Right cardiac atrium (tissue), 5 donors: ENCODE measurements around the gene SNTG2. TPM values are rescaled to one million over a fixed set of nuclear protein-coding genes. Genes with fewer than 3 reads are reported as not detected.

Experiments used
- ATAC-seq, 2 donors: fragments of 200-7000 bp; cut with Tn5 transposase; one replicate each; pipeline versions ENCODE4 v1.8.0 to v1.9.1; 2020; ENCODE audit warnings: moderate library complexity in 2 of 2, mild to moderate bottlenecking in 1 of 2
- DNase-seq, 3 donors: peaks; one replicate each; pipeline ENCODE4 v3.0.0-alpha.2; 2020
- H3K27ac ChIP-seq: one replicate; pipeline ENCODE4 v1.5.1; 2013; ENCODE audit warnings: mild to moderate bottlenecking, low read length, control low read depth, moderate library complexity
- H3K27me3 ChIP-seq: one replicate; pipeline ENCODE4 v1.6.1; 2013; ENCODE audit not compliant: control insufficient read depth, insufficient read depth
- H3K4me1 ChIP-seq: one replicate; pipeline ENCODE4 v1.6.1; 2013; ENCODE audit warnings: low read length; ENCODE audit not compliant: control insufficient read depth, insufficient read depth
- H3K4me3 ChIP-seq: one replicate; pipeline ENCODE4 v1.5.1; 2013; ENCODE audit warnings: low read length, control low read depth
- H3K9me3 ChIP-seq: one replicate; pipeline ENCODE4 v1.6.1; 2013; ENCODE audit warnings: low read length; ENCODE audit not compliant: control insufficient read depth
- WGBS: extraction: QIAGEN DNeasy Blood & Tissue Kit; methylation state at CpG from one replicate; pipeline ENCODE4 v1.1.7; 2013; 5-methylcytosine and 5-hydroxymethylcytosine counted together
- intact Hi-C, 4 donors: fragments of 100-400 bp; cut with DNase I; formaldehyde crosslinking; loops; one replicate each; pipeline versions ENCODE4 v1.11.0 to v1.14.0; 2022 to 2023
- polyA plus RNA-seq: library from polyadenylated mRNA; stranded (reverse); fragments of 200-250 nt; gene quantifications from one replicate; pipeline ENCODE4 v1.2.3, GENCODE V29; 2013
- total RNA-seq, 4 donors: library from RNA; stranded (reverse); fragmentation: NEBNext Ultra II Directional; extraction: Animal tissue kit (Norgen Biotek cat#: 25700); gene quantifications; one replicate each; pipeline ENCODE4 v1.2.1, GENCODE V29; 2021
- donor health status: healthy with polysubstance abuse.
- donor health status: DM: no; HTN: yes; CAD: no.
- donor health status: DM: no; HTN: no; CAD: no.
- donor health status: DM: no; HTN: yes; CAD: no; lungs with severe emphysema.
- donor health status: DM: yes; HTN: yes; CAD: no.

Gene SNTG2
- total and polyA plus RNA-seq, 5 donors: 0.34 to 2.0 (median 0.93) TPM; not detected in 1

DNA sequence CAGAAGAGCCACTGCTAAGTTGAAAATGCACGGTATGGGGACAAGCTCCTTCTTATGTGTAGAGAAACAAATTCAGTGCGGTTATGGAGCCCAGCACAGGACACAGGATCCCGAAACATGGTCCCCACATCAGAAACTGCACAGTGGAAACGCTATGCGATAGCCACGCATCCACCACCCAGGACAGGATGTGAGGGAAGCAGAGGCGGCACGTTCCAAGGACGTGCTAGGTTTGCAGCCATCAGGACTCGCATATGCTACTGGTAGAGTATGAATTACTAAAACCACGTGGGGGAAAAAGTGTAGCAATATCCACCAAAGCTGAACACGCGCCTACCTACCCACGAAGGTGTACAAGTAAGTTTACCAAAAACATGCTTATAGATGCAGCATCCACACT, 34.7 kb upstream of the SNTG2 start:
- intact Hi-C loops: no loop called here
- ATAC-seq (no peak), DNase-seq (no peak)
- WGBS: 90% methylated on average over 14 of the region's 14 CpGs
- H3K4me1 ChIP-seq: no peaks in the 10 kb centered on the region
- H3K9me3 ChIP-seq: no peaks in the 10 kb centered on the region
- no peak overlapping the region for H3K27ac ChIP-seq
- H3K4me3 ChIP-seq: no peak overlapping the region
- no peaks in the 10 kb centered on the region for H3K27me3 ChIP-seq

GRCh38 chr2:916935-917334, 33.7 kb upstream of the SNTG2 start:
- WGBS: 90% methylated on average over 7 of the region's 7 CpGs
- Histone ChIP-seq H3K27me3 (no peaks in the 10 kb centered on the region), H3K4me3 (no peak overlapping the region), H3K4me1 (no peaks in the 10 kb centered on the region), H3K9me3 (no peaks in the 10 kb centered on the region), H3K27ac (no peak overlapping the region)
- intact Hi-C loops: no loop called here
- DNase-seq (no peak), ATAC-seq (no peak)

DNA sequence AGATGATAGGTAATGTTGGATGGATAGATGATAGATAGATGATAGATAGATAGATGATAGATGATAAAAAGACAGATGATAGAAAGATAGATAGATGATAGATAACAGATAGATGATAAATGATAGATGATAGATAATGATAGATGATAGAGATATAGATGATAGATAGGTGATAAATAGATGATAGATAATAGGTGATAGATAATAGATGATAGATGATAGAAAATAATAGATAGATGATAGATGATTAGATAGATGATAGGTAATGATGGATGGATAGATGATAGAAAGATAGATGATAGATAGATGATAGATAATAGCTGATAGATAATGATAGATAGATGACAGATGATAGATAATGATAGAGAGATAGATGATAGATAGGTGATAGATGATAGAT, 31.0 kb upstream of the SNTG2 start:
- Histone ChIP-seq H3K27ac (no peak overlapping the region), H3K27me3 (no peaks in the 10 kb centered on the region), H3K4me3 (no peak overlapping the region), H3K4me1 (no peaks in the 10 kb centered on the region), H3K9me3 (no peaks in the 10 kb centered on the region)
- DNase-seq (no peak), ATAC-seq (no peak)
- intact Hi-C loops: no loop called here

DNA sequence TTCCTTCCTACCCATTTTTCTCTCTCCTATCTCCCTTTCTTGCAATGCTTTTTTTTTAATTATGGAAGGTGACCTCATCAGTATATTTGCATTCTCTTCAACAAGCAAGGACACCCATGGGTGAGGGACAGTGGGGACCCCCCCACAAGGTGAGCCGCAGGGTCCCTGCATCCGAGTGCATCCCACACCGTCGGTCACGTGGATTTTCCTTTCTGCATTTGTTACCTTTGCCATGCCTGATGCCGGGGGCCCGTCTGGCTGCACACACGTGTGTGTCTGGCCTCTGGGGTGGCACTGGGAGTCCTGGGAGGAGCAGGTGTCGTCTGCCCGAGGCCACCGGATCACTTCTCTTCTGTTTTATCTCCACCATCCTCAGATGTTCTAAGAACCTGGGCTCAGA, 30.1 kb upstream of the SNTG2 start:
- Histone ChIP-seq H3K9me3 (no peaks in the 10 kb centered on the region), H3K27me3 (no peaks in the 10 kb centered on the region), H3K4me1 (no peaks in the 10 kb centered on the region), H3K27ac (no peak overlapping the region), H3K4me3 (no peak overlapping the region)
- no peak for ATAC-seq
- intact Hi-C loops: no loop called here
- no peak for DNase-seq
- WGBS: 79% methylated on average over 11 of the region's 11 CpGs

DNA sequence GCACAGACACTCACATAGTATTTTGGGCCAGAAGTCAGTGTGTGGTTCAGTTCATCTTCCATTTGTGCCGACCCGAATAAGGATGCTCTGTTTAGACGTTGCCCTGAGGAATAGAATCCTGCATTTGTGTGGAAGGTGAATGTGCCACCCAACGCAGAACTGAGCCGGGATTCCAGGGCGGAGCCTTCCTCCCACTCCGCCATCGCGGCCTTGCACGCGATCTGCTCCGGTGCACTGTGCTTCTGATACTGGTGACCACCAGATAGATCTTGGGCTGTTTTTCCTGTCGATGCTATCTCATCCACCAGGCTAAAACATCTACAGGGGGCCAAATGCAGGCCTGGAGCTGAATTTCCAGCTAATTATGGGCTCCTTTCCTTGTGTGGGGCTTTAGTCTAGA, 29.6 kb upstream of the SNTG2 start:
- ATAC-seq: no peak
- intact Hi-C loops: no loop called here
- Histone ChIP-seq H3K27ac (no peak overlapping the region), H3K9me3 (no peaks in the 10 kb centered on the region), H3K27me3 (no peaks in the 10 kb centered on the region), H3K4me1 (no peaks in the 10 kb centered on the region), H3K4me3 (no peak overlapping the region)
- no peak for DNase-seq
- WGBS: 79% methylated on average over 13 of the region's 13 CpGs

- H3K27ac ChIP-seq: no peak overlapping the region
- no peaks in the 10 kb centered on the region for H3K9me3 ChIP-seq
- no peaks in the 10 kb centered on the region for H3K27me3 ChIP-seq
- DNase-seq (no peak), ATAC-seq (peak in 1 of 2 donors; percentile 11)
- intact Hi-C loops: no loop called here
- 86% methylated on average over 10 of the region's 10 CpGs for WGBS
- no peaks in the 10 kb centered on the region for H3K4me1 ChIP-seq
- no peak overlapping the region for H3K4me3 ChIP-seq
These were observed 28.5 kb upstream of the SNTG2 start for GRCh38 chr2:922185-922584.

DNA sequence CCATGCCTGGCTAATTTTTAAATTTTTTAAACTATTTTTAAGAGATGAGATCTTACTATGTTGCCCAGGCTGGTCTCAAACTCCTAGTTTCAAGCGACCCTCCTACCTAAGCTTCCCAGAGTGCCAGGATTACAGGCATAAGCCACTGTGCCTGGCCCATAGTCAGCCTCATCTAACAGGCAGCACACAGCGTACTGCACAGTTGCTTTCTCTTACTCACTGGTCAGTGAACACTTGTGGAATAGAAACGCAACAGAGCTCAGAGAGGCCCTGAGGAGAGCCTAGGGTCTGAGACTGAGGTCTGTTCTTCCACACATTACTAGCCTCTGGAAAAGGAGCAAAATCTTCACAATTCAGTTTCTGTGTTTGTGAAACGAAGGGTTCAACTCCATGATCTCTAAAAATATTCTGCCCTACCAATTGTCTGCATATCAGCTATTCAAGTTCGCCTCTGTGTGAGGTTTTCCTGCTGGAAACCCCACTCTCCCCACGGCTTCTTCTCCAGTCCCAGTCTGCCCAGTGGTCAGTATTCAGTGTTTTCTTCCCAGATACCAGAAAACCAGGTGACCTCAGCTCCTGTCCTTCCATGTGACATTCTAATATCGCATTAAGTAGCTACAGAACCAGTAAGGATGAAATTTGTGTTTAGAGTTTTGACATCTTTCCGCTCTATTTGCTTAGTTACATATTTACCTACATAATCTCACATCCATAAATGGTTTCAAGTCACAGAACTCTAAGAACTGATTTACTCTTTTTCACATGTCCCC, 26.6 kb upstream of the SNTG2 start:
- Histone ChIP-seq H3K4me1 (no peaks in the 10 kb centered on the region), H3K27me3 (no peaks in the 10 kb centered on the region), H3K4me3 (no peak overlapping the region), H3K9me3 (no peaks in the 10 kb centered on the region), H3K27ac (no peak overlapping the region)
- 65% methylated on average over 8 of the region's 8 CpGs for whole genome bisulfite sequencing
- intact Hi-C loops: no loop called here
- DNase-seq (no peak), ATAC-seq (no peak)

DNA sequence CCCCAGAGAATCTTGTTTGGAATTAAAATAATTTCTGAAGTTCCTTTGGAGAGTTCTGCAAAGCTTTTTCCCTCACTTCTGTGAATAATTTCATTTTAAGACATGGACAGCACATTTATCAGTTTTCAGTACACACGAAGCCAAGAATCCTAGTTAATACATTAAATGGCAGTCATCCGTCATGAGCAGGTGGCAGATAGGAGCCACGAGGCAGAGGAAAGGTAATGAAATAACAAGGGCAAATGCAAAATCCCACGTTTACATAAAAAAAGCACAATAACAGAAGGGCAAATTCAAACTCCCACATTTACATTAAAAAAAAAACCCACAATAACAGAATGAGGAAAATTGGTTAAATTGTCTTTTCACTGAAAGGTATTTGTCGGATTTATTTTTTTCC, 25.9 kb upstream of the SNTG2 start:
- H3K4me1 ChIP-seq: no peaks in the 10 kb centered on the region
- H3K27me3 ChIP-seq: no peaks in the 10 kb centered on the region
- DNase-seq: no peak
- no peak overlapping the region for H3K27ac ChIP-seq
- intact Hi-C loops: no loop called here
- H3K9me3 ChIP-seq: no peaks in the 10 kb centered on the region
- WGBS: 54% methylated on average over 5 of the region's 5 CpGs
- H3K4me3 ChIP-seq: no peak overlapping the region
- ATAC-seq: no peak

GRCh38 chr2:925309-925708, 25.3 kb upstream of the SNTG2 start:
- H3K27me3 ChIP-seq: no peaks in the 10 kb centered on the region
- no peak for ATAC-seq
- no peaks in the 10 kb centered on the region for H3K9me3 ChIP-seq
- intact Hi-C loops: no loop called here
- H3K27ac ChIP-seq: no peak overlapping the region
- no peaks in the 10 kb centered on the region for H3K4me1 ChIP-seq
- DNase-seq: no peak
- no peak overlapping the region for H3K4me3 ChIP-seq
- WGBS: 75% methylated on average over 4 of the region's 4 CpGs

DNA sequence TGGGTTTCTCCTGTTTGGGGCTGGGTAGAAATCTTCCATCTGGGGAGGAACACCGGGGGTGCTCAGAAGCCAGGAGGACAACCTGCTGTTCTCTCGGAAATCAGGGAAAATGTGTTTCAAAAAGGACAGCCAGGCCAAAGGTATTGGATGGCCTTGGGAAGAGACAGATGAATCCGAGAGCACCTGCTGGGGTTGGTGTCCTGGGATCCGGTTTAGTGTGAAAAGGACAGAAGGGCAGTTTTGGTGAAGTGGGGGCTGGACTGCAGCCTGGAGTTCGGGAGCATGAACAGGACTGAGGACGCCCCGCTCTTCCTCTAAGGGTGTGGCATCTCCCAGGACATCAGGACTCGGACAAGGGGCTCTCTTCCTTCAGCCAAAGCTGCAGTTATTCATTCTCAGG, 24.9 kb upstream of the SNTG2 start:
- DNase-seq: no peak
- ATAC-seq: no peak
- intact Hi-C loops: no loop called here
- H3K4me3 ChIP-seq: no peak overlapping the region
- H3K27me3 ChIP-seq: no peaks in the 10 kb centered on the region
- no peak overlapping the region for H3K27ac ChIP-seq
- H3K4me1 ChIP-seq: no peaks in the 10 kb centered on the region
- no peaks in the 10 kb centered on the region for H3K9me3 ChIP-seq
- 75% methylated on average over 8 of the region's 8 CpGs for WGBS

GRCh38 chr2:926259-926793, 24.3 kb upstream of the SNTG2 start:
- ATAC-seq (no peak), DNase-seq (no peak)
- intact Hi-C loops: no loop called here
- H3K4me3 ChIP-seq: no peak overlapping the region
- H3K4me1 ChIP-seq: no peaks in the 10 kb centered on the region
- H3K9me3 ChIP-seq: no peaks in the 10 kb centered on the region
- no peaks in the 10 kb centered on the region for H3K27me3 ChIP-seq
- 68% methylated on average over 12 of the region's 12 CpGs for WGBS
- H3K27ac ChIP-seq: no peak overlapping the region

DNA sequence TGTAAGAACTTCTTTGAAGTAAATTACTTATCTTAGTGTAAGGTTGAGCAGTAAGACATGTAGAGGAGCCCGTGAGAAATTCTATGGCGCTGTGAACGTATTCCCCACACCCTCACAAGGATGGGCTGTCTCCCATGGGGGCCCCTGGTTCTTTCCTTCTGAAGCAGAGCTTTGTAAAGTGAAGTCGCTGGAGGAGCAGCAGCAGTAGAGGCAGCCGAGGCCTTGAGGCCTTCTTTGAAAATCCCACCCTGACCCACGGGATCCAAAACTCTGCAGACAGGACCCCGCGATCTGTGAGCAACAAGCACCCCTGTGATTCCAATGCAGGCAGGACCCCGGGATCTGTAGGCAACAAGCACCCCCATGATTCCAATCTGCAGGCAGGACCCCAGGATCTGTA, 23.8 kb upstream of the SNTG2 start:
- DNase-seq: no peak
- intact Hi-C loops: no loop called here
- no peak overlapping the region for H3K27ac ChIP-seq

More for the DNA sequence above, 23.8 kb upstream of the SNTG2 start:
- 95% methylated on average over 9 of the region's 9 CpGs for WGBS
- H3K9me3 ChIP-seq: no peaks in the 10 kb centered on the region
- no peak for ATAC-seq
- no peak overlapping the region for H3K4me3 ChIP-seq
- no peaks in the 10 kb centered on the region for H3K4me1 ChIP-seq
- H3K27me3 ChIP-seq: no peaks in the 10 kb centered on the region
